HEK293 (cell line): ENCODE measurements around the gene CHRM3.

Source experiments
- CTCF ChIA-PET: fragments of 350-600 bp; formaldehyde crosslinking; extraction: SDS; loops from one replicate; lab custom pipeline; 2021; ENCODE audit warnings: antibody characterized with exemption; lab: Yijun Ruan, JAX
- POLR2A ChIA-PET: fragments of 300-600 bp; formaldehyde crosslinking; extraction: SDS; loops from one replicate; lab custom pipeline; 2020; ENCODE audit warnings: antibody characterized with exemption, inconsistent platforms; lab: Yijun Ruan, JAX
- H3K27ac ChIP-seq: fragments of 200-500 bp; sonication (Bioruptor generic); 2 replicates; pipeline ENCODE4 v1.5.1; 2014; ENCODE audit warnings: low read depth, low read length, control low read depth, inconsistent platforms; ENCODE audit errors: extremely low read depth
- H3K36me3 ChIP-seq, 2 experiments: fragments of 200-500 bp in 1 of 2; sonication (Bioruptor generic) in 1 of 2; 1 replicate in 1 of 2; 2 replicates in 1 of 2; pipeline ENCODE4 v1.5.1; 2014 to 2017; ENCODE audit warnings: inconsistent platforms in 2 of 2, low read length in 2 of 2; ENCODE audit not compliant: control insufficient read depth in 2 of 2, insufficient read depth in 1 of 2
- H3K4me1 ChIP-seq: fragments of 200-500 bp; sonication (Bioruptor generic); 2 replicates; pipeline ENCODE4 v1.5.1; 2014; ENCODE audit warnings: mild to moderate bottlenecking, low read length, inconsistent platforms; ENCODE audit not compliant: control insufficient read depth, insufficient read depth
- H3K4me3 ChIP-seq: 2 replicates; pipeline ENCODE4 v1.5.1; 2011; ENCODE audit warnings: low read depth, mild to moderate bottlenecking, control low read depth, low read length, moderate library complexity
- H3K9me3 ChIP-seq: fragments of 200-500 bp; sonication (Bioruptor generic); 2 replicates; pipeline ENCODE4 v1.5.1; 2014; ENCODE audit warnings: low read depth, low read length, inconsistent platforms; ENCODE audit not compliant: control insufficient read depth, insufficient read depth
- BCL11B ChIP-seq: fragments of 450-650 bp; formaldehyde crosslinking; IDR thresholded peaks from 2 replicates; pipeline ENCODE4 v1.5.1; 2016; ENCODE audit warnings: low read depth, missing biosample characterization, missing genetic modification characterization
- EGR2 ChIP-seq: fragments of 450-650 bp; formaldehyde crosslinking; IDR thresholded peaks from 2 replicates; pipeline ENCODE4 v1.5.1; 2016; ENCODE audit warnings: low read depth, missing biosample characterization, missing genetic modification characterization
- HOXC10 ChIP-seq: sonication (generic); formaldehyde crosslinking; IDR thresholded peaks from 2 replicates; pipeline ENCODE4 v1.8.1; 2023; ENCODE audit warnings: mild to moderate bottlenecking, missing genetic modification reagents
- HOXD13 ChIP-seq: sonication (generic); formaldehyde crosslinking; IDR thresholded peaks from 2 replicates; pipeline ENCODE4 v1.8.0; 2022; ENCODE audit warnings: missing genetic modification reagents, borderline replicate concordance
- ZBTB17 ChIP-seq: fragments of 450-650 bp; formaldehyde crosslinking; IDR thresholded peaks from 2 replicates; pipeline ENCODE4 v1.5.1; 2016; ENCODE audit warnings: missing biosample characterization, missing genetic modification characterization
- ZBTB7A ChIP-seq: fragments of 450-650 bp; formaldehyde crosslinking; IDR thresholded peaks from 2 replicates; pipeline ENCODE4 v1.5.1; 2016; ENCODE audit warnings: low read depth, missing biosample characterization, missing genetic modification characterization
- ZFHX2 ChIP-seq: fragments of 450-650 bp; formaldehyde crosslinking; conservative IDR thresholded peaks from 2 replicates; pipeline ENCODE4 v1.5.1; 2016; ENCODE audit warnings: missing biosample characterization, missing genetic modification characterization
- ZIC2 ChIP-seq: fragments of 450-650 bp; formaldehyde crosslinking; IDR thresholded peaks from 2 replicates; pipeline ENCODE4 v1.5.1; 2016; ENCODE audit warnings: missing biosample characterization, missing genetic modification characterization
- ZNF2 ChIP-seq: fragments of 450-650 bp; formaldehyde crosslinking; IDR thresholded peaks from 2 replicates; pipeline ENCODE4 v1.5.1; 2016; ENCODE audit warnings: missing biosample characterization, missing genetic modification characterization
- ZNF302 ChIP-seq: fragments of 450-650 bp; formaldehyde crosslinking; IDR thresholded peaks from 2 replicates; pipeline ENCODE4 v1.5.1; 2016; ENCODE audit warnings: missing biosample characterization, missing genetic modification characterization, low read depth
- ZNF37A ChIP-seq: fragments of 450-650 bp; IDR thresholded peaks from 2 replicates; pipeline ENCODE4 v1.5.1; 2018; ENCODE audit warnings: missing biosample characterization, missing genetic modification characterization
- ZNF423 ChIP-seq: fragments of 450-650 bp; formaldehyde crosslinking; IDR thresholded peaks from 2 replicates; pipeline ENCODE4 v1.5.1; 2016; ENCODE audit warnings: missing biosample characterization, missing genetic modification characterization
- ZNF544 ChIP-seq: fragments of 450-650 bp; formaldehyde crosslinking; IDR thresholded peaks from 2 replicates; pipeline ENCODE4 v1.5.0; 2017; ENCODE audit warnings: missing biosample characterization, missing genetic modification characterization
- ZNF560 ChIP-seq: fragments of 450-650 bp; formaldehyde crosslinking; IDR thresholded peaks from 2 replicates; pipeline ENCODE4 v1.5.1; 2017; ENCODE audit warnings: missing biosample characterization, missing genetic modification characterization, borderline replicate concordance
- ZNF600 ChIP-seq: fragments of 450-650 bp; formaldehyde crosslinking; IDR thresholded peaks from 2 replicates; pipeline ENCODE4 v1.5.1; 2016; ENCODE audit warnings: missing biosample characterization, missing genetic modification characterization
- ZNF623 ChIP-seq: fragments of 450-650 bp; formaldehyde crosslinking; IDR thresholded peaks from 2 replicates; pipeline ENCODE4 v1.5.1; 2016; ENCODE audit warnings: missing biosample characterization, missing genetic modification characterization
- ZNF629 ChIP-seq: fragments of 450-650 bp; formaldehyde crosslinking; IDR thresholded peaks from 2 replicates; pipeline ENCODE4 v1.5.1; 2017; ENCODE audit warnings: missing biosample characterization, missing genetic modification characterization
- ZNF768 ChIP-seq: fragments of 450-650 bp; formaldehyde crosslinking; IDR thresholded peaks from 2 replicates; pipeline ENCODE4 v1.5.1; 2018; ENCODE audit warnings: missing biosample characterization, mild to moderate bottlenecking, missing genetic modification characterization
- ZNF776 ChIP-seq: fragments of 450-650 bp; formaldehyde crosslinking; IDR thresholded peaks from 2 replicates; pipeline ENCODE4 v1.5.0; 2017; ENCODE audit warnings: missing biosample characterization, missing genetic modification characterization, borderline replicate concordance
- ZNF791 ChIP-seq: fragments of 450-650 bp; formaldehyde crosslinking; IDR thresholded peaks from 2 replicates; pipeline ENCODE4 v1.5.1; 2016; ENCODE audit warnings: missing biosample characterization, missing genetic modification characterization
- ZNF792 ChIP-seq: fragments of 450-650 bp; formaldehyde crosslinking; IDR thresholded peaks from 2 replicates; pipeline ENCODE4 v1.5.1; 2016; ENCODE audit warnings: missing biosample characterization, missing genetic modification characterization
- ZSCAN30 ChIP-seq: fragments of 450-650 bp; IDR thresholded peaks from 2 replicates; pipeline ENCODE4 v1.5.1; 2018; ENCODE audit warnings: missing biosample characterization, mild to moderate bottlenecking, missing genetic modification characterization, moderate library complexity
- TF ChIP-seq, protein P1 (sequence below): fragments of 450-650 bp; formaldehyde crosslinking; IDR thresholded peaks from 2 replicates; pipeline ENCODE4 v1.5.1; 2017; ENCODE audit warnings: missing biosample characterization, mild to moderate bottlenecking, missing genetic modification characterization, moderate library complexity
- TF ChIP-seq, protein P2 (sequence below): fragments of 450-650 bp; formaldehyde crosslinking; IDR thresholded peaks from 2 replicates; pipeline ENCODE4 v1.5.1; 2016; ENCODE audit warnings: missing biosample characterization, missing genetic modification characterization
- TF ChIP-seq, protein P3 (sequence below): sonication (generic); formaldehyde crosslinking; IDR thresholded peaks from 2 replicates; pipeline ENCODE4 v1.8.1; 2022; ENCODE audit warnings: mild to moderate bottlenecking, moderate library complexity, missing genetic modification reagents
- TF ChIP-seq, protein P4 (sequence below): fragments of 450-650 bp; formaldehyde crosslinking; IDR thresholded peaks from 2 replicates; pipeline ENCODE4 v1.5.1; 2016; ENCODE audit warnings: missing biosample characterization, missing genetic modification characterization, borderline replicate concordance

CHRM3 gene

DNA sequence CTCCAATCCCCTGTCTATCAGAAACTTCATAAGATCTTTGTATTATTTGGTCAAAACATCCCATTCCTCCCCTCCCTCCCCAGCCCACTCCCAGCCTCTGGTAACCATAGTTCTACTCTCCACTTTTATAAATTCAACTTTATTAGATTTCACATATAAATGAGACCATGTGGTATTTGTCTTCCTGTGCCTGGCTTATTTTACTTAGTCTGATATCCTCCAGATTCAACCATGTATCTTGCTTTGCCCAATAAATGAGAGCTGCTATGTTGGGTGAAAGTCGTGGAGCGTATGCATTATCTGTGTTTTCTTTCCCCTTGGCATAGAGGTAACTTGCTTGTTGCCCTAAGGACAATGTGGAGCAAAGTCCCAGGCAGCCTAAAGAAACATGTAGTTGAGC is 28.5 kb upstream of the CHRM3 start:
- H3K27ac ChIP-seq, result no peak overlapping the region
- TF ChIP-seq ZNF2 (tag by site-specific recombination) (no peak), ZIC2 (tag by site-specific recombination) (no peak), ZNF302 (tag by site-specific recombination) (no peak), ZNF623 (no peak), ZNF776 (tag by site-specific recombination) (no peak), BCL11B (no peak), ZNF791 (tag by site-specific recombination) (no peak), ZNF423 (tag by site-specific recombination) (no peak), ZNF37A (tag by site-specific recombination) (no peak), ZBTB7A (tag by site-specific recombination) (no peak), ZBTB17 (no peak)
- TF ChIP-seq, protein P1, sequence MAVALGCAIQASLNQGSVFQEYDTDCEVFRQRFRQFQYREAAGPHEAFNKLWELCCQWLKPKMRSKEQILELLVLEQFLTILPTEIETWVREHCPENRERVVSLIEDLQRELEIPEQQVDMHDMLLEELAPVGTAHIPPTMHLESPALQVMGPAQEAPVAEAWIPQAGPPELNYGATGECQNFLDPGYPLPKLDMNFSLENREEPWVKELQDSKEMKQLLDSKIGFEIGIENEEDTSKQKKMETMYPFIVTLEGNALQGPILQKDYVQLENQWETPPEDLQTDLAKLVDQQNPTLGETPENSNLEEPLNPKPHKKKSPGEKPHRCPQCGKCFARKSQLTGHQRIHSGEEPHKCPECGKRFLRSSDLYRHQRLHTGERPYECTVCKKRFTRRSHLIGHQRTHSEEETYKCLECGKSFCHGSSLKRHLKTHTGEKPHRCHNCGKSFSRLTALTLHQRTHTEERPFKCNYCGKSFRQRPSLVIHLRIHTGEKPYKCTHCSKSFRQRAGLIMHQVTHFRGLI (tag by site-specific recombination), result no peak
- H3K4me3 ChIP-seq, result no peak overlapping the region
- ChIA-PET POLR2A (no interaction called here), CTCF (interaction anchor here (1.0 kb wide), 1 partner anchor 593 kb away, joined by 5 read pairs; no protein-coding TSS in a partner anchor)
- H3K4me1 ChIP-seq, result peaks cover 6% of the 10 kb centered on the region; the same call in 1 of the 2 replicates
- H3K36me3 ChIP-seq, result no peaks in the 10 kb centered on the region
- no peaks in the 10 kb centered on the region for H3K9me3 ChIP-seq

DNA sequence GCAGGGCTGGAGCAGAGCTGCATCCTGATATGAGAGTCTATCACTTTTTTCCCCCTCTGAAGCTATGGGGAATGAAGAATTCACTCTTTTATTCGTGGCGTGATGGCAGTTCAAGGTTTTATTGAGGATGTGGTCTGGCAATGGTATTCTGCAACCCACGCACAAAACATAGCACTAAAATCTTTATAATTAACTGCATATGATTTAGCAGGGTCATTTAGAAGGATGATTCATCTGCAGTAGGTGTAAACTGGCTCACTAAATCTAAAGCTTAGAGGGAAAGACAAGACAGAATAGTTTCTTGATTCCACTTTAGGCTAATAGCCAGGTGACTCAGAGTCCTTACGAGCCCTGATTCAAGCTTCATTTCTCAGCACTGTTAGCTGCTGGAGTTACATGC is 25.0 kb upstream of the CHRM3 start:
- Histone ChIP-seq H3K4me1 (0 out of 2 replicates have a peak, but pooled peaks cover 4% of the 10 kb centered on the region), H3K9me3 (no peaks in the 10 kb centered on the region), H3K27ac (no peak overlapping the region), H3K4me3 (no peak overlapping the region), H3K36me3 (no peaks in the 10 kb centered on the region)
- ChIA-PET CTCF (interaction anchor here (0.7 to 1.6 kb wide), 3 partner anchors 18 to 1344 kb away, joined by 3 to 4 read pairs (median 3); no protein-coding TSS in a partner anchor), POLR2A (interaction anchor here (0.6 kb wide), 1 partner anchor 25 kb away, joined by 3 read pairs; the partner anchor contains the start of gene CHRM3)
- TF ChIP-seq ZNF600 (no peak), HOXC10 (CRISPR knock-in tag) (no peak), EGR2 (tag by site-specific recombination) (peak; percentile 38; the same call in 1 of the 2 replicates), ZNF768 (tag by site-specific recombination) (no peak), ZNF560 (tag by site-specific recombination) (no peak), ZNF792 (tag by site-specific recombination) (no peak), HOXD13 (peak; percentile 80; the same call in 1 of the 2 replicates), ZFHX2 (tag by site-specific recombination) (peak; percentile 29; the same call in 1 of the 2 replicates), ZNF629 (tag by site-specific recombination) (no peak), ZNF544 (no peak), ZSCAN30 (tag by site-specific recombination) (no peak)
- TF ChIP-seq, protein P2, sequence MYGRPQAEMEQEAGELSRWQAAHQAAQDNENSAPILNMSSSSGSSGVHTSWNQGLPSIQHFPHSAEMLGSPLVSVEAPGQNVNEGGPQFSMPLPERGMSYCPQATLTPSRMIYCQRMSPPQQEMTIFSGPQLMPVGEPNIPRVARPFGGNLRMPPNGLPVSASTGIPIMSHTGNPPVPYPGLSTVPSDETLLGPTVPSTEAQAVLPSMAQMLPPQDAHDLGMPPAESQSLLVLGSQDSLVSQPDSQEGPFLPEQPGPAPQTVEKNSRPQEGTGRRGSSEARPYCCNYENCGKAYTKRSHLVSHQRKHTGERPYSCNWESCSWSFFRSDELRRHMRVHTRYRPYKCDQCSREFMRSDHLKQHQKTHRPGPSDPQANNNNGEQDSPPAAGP (tag by site-specific recombination), result no peak
- TF ChIP-seq, protein P3, sequence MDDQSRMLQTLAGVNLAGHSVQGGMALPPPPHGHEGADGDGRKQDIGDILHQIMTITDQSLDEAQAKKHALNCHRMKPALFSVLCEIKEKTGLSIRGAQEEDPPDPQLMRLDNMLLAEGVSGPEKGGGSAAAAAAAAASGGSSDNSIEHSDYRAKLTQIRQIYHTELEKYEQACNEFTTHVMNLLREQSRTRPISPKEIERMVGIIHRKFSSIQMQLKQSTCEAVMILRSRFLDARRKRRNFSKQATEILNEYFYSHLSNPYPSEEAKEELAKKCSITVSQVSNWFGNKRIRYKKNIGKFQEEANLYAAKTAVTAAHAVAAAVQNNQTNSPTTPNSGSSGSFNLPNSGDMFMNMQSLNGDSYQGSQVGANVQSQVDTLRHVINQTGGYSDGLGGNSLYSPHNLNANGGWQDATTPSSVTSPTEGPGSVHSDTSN, result no peak
- TF ChIP-seq, protein P4, sequence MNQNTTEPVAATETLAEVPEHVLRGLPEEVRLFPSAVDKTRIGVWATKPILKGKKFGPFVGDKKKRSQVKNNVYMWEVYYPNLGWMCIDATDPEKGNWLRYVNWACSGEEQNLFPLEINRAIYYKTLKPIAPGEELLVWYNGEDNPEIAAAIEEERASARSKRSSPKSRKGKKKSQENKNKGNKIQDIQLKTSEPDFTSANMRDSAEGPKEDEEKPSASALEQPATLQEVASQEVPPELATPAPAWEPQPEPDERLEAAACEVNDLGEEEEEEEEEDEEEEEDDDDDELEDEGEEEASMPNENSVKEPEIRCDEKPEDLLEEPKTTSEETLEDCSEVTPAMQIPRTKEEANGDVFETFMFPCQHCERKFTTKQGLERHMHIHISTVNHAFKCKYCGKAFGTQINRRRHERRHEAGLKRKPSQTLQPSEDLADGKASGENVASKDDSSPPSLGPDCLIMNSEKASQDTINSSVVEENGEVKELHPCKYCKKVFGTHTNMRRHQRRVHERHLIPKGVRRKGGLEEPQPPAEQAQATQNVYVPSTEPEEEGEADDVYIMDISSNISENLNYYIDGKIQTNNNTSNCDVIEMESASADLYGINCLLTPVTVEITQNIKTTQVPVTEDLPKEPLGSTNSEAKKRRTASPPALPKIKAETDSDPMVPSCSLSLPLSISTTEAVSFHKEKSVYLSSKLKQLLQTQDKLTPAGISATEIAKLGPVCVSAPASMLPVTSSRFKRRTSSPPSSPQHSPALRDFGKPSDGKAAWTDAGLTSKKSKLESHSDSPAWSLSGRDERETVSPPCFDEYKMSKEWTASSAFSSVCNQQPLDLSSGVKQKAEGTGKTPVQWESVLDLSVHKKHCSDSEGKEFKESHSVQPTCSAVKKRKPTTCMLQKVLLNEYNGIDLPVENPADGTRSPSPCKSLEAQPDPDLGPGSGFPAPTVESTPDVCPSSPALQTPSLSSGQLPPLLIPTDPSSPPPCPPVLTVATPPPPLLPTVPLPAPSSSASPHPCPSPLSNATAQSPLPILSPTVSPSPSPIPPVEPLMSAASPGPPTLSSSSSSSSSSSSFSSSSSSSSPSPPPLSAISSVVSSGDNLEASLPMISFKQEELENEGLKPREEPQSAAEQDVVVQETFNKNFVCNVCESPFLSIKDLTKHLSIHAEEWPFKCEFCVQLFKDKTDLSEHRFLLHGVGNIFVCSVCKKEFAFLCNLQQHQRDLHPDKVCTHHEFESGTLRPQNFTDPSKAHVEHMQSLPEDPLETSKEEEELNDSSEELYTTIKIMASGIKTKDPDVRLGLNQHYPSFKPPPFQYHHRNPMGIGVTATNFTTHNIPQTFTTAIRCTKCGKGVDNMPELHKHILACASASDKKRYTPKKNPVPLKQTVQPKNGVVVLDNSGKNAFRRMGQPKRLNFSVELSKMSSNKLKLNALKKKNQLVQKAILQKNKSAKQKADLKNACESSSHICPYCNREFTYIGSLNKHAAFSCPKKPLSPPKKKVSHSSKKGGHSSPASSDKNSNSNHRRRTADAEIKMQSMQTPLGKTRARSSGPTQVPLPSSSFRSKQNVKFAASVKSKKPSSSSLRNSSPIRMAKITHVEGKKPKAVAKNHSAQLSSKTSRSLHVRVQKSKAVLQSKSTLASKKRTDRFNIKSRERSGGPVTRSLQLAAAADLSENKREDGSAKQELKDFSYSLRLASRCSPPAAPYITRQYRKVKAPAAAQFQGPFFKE (tag by site-specific recombination), result no peak
